DND-41 (cell line): ENCODE data around the gene SFXN1.

Source experiments
- ATAC-seq: fragments of 200-7000 bp; cut with Tn5 transposase; 3 replicates; pipeline ENCODE4 v1.9.1; 2021; ENCODE audit warnings: low read depth; ENCODE audit not compliant: insufficient read depth
- DNase-seq: peaks from one replicate; pipeline ENCODE4 v3.0.0-alpha.2; 2020
- H2AFZ ChIP-seq: 2 replicates; pipeline ENCODE4 v1.6.0; 2012; ENCODE audit warnings: low read depth, low read length
- H3K27ac ChIP-seq: 2 replicates; pipeline ENCODE4 v1.5.1; 2012; ENCODE audit warnings: low read length, inconsistent platforms
- H3K27me3 ChIP-seq: fragments of 200-600 bp; sonication (generic); 2 replicates; pipeline ENCODE4 v1.6.0; 2012; ENCODE audit warnings: low read length, mild to moderate bottlenecking, inconsistent platforms; ENCODE audit not compliant: insufficient read depth, poor library complexity
- H3K36me3 ChIP-seq: 2 replicates; pipeline ENCODE4 v1.5.1; 2012; ENCODE audit warnings: low read length, inconsistent platforms; ENCODE audit not compliant: insufficient read depth
- H3K4me1 ChIP-seq: 2 replicates; pipeline ENCODE4 v1.5.1; 2012; ENCODE audit warnings: mild to moderate bottlenecking, low read length; ENCODE audit not compliant: insufficient read depth
- H3K4me2 ChIP-seq: 2 replicates; pipeline ENCODE4 v1.6.0; 2012; ENCODE audit warnings: mild to moderate bottlenecking, moderate library complexity, low read length, inconsistent platforms; ENCODE audit not compliant: insufficient read depth
- H3K4me3 ChIP-seq, 2 experiments: fragments of 200-600 bp in 1 of 2; shearing (Covaris generic) in 1 of 2; 2 replicates each; pipeline ENCODE4 v1.5.1; 2012 to 2016; ENCODE audit warnings: inconsistent platforms in 2 of 2, low read length in 2 of 2, mild to moderate bottlenecking in 2 of 2, low read depth in 1 of 2, moderate library complexity in 1 of 2
- H3K79me2 ChIP-seq: 2 replicates; pipeline ENCODE4 v1.6.0; 2012; ENCODE audit warnings: low read length, inconsistent platforms; ENCODE audit not compliant: insufficient read depth
- H3K9ac ChIP-seq: 2 replicates; pipeline ENCODE4 v1.6.0; 2012; ENCODE audit warnings: low read depth, mild to moderate bottlenecking, inconsistent platforms, low read length, moderate library complexity
- H3K9me3 ChIP-seq: 2 replicates; pipeline ENCODE4 v1.5.1; 2012; ENCODE audit warnings: low read length, moderate library complexity, mild to moderate bottlenecking, inconsistent platforms; ENCODE audit not compliant: insufficient read depth, severe bottlenecking
- H4K20me1 ChIP-seq: 2 replicates; pipeline ENCODE4 v1.6.0; 2012; ENCODE audit warnings: low read length; ENCODE audit not compliant: insufficient read depth
- CTCF ChIP-seq: IDR thresholded peaks from 2 replicates; pipeline ENCODE4 v1.5.1; 2012; ENCODE audit warnings: borderline replicate concordance, low read length, moderate library complexity, mild to moderate bottlenecking; ENCODE audit not compliant: poor library complexity, severe bottlenecking; ENCODE audit errors: extremely low read depth
- EZH2 ChIP-seq: IDR thresholded peaks from 3 replicates; pipeline ENCODE4 v1.6.1; 2012; ENCODE audit warnings: borderline replicate concordance, low read depth, mild to moderate bottlenecking, moderate library complexity, low read length, inconsistent platforms; ENCODE audit not compliant: severe bottlenecking

The SFXN1 gene

GRCh38 chr5:175551266-175551665 lies 72.9 kb downstream of the SFXN1 start:
- H3K27ac ChIP-seq = no peak overlapping the region

GRCh38 chr5:175554296-175554695 lies 75.9 kb downstream of the SFXN1 start:
- Histone ChIP-seq H4K20me1 (no peaks in the 10 kb centered on the region; the same call in 1 of the 2 replicates), H3K4me1 (no peaks in the 10 kb centered on the region), H2AFZ (no peak overlapping the region), H3K79me2 (no peaks in the 10 kb centered on the region), H3K9ac (no peak overlapping the region), H3K4me3 (no peak overlapping the region), H3K36me3 (no peaks in the 10 kb centered on the region), H3K27me3 (peaks cover 10% of the 10 kb centered on the region), H3K9me3 (no peaks in the 10 kb centered on the region), H3K27ac (no peak overlapping the region), H3K4me2 (no peak overlapping the region)
- TF ChIP-seq CTCF = no peak
- no peak for DNase-seq
- ATAC-seq = no peak

More at GRCh38 chr5:175551266-175551665, 72.9 kb downstream of the SFXN1 start:
- Histone ChIP-seq H3K9ac (no peak overlapping the region), H2AFZ (no peak overlapping the region), H3K36me3 (no peaks in the 10 kb centered on the region), H3K4me1 (no peaks in the 10 kb centered on the region), H4K20me1 (no peaks in the 10 kb centered on the region; the same call in 1 of the 2 replicates), H3K9me3 (no peaks in the 10 kb centered on the region), H3K4me2 (no peak overlapping the region), H3K27me3 (peaks cover 10% of the 10 kb centered on the region), H3K4me3 (no peak overlapping the region), H3K79me2 (no peaks in the 10 kb centered on the region)
- DNase-seq = no peak
- no peak for TF ChIP-seq EZH2
- no peak for TF ChIP-seq CTCF
- no peak for ATAC-seq

GRCh38 chr5:175555168-175555785 lies 76.9 kb downstream of the SFXN1 start:
- H3K4me3 ChIP-seq = no peak overlapping the region
- no peaks in the 10 kb centered on the region for H3K9me3 ChIP-seq
- H3K4me1 ChIP-seq = no peaks in the 10 kb centered on the region
- no peak overlapping the region for H3K4me2 ChIP-seq
- H3K79me2 ChIP-seq = no peaks in the 10 kb centered on the region
- no peak overlapping the region for H3K9ac ChIP-seq
- peaks cover 10% of the 10 kb centered on the region for H3K27me3 ChIP-seq
- no peak overlapping the region for H3K27ac ChIP-seq
- H4K20me1 ChIP-seq = no peaks in the 10 kb centered on the region; the same call in 1 of the 2 replicates
- no peaks in the 10 kb centered on the region for H3K36me3 ChIP-seq
- DNase-seq (no peak), ATAC-seq (no peak)
- no peak overlapping the region for H2AFZ ChIP-seq
- TF ChIP-seq EZH2 (no peak), CTCF (no peak)

- Histone ChIP-seq H4K20me1 (no peaks in the 10 kb centered on the region; the same call in 1 of the 2 replicates), H3K4me2 (no peak overlapping the region), H3K27ac (no peak overlapping the region)
These were observed 78.4 kb downstream of the SFXN1 start for GRCh38 chr5:175556794-175557193.

More at GRCh38 chr5:175556794-175557193, 78.4 kb downstream of the SFXN1 start:
- Histone ChIP-seq H3K27me3 (peaks cover 5% of the 10 kb centered on the region), H2AFZ (no peak overlapping the region), H3K9ac (no peak overlapping the region), H3K9me3 (no peaks in the 10 kb centered on the region), H3K4me3 (no peak overlapping the region), H3K4me1 (no peaks in the 10 kb centered on the region), H3K36me3 (no peaks in the 10 kb centered on the region), H3K79me2 (no peaks in the 10 kb centered on the region)
- DNase-seq (no peak), ATAC-seq (no peak)
- TF ChIP-seq EZH2 = no peak
- no peak for TF ChIP-seq CTCF
